Parathyroid adenoma (tissue), 2 donors: ENCODE measurements around the gene SERTAD2.

Source experiments
- H2AFZ ChIP-seq: fragments of 300-600 bp; sonication (generic); one replicate; pipeline ENCODE4 v1.7.0; 2017; ENCODE audit warnings: antibody characterized with exemption, mild to moderate bottlenecking
- H3K27ac ChIP-seq: fragments of 300-600 bp; sonication (generic); one replicate; pipeline ENCODE4 v1.7.0; 2017
- H3K27me3 ChIP-seq: fragments of 300-600 bp; sonication (generic); one replicate; pipeline ENCODE4 v1.7.0; 2017; ENCODE audit warnings: low read length; ENCODE audit not compliant: control insufficient read depth, insufficient read depth
- H3K36me3 ChIP-seq: fragments of 300-600 bp; sonication (generic); one replicate; pipeline ENCODE4 v1.7.0; 2017; ENCODE audit warnings: low read length; ENCODE audit not compliant: control insufficient read depth, insufficient read depth
- H3K4me1 ChIP-seq: fragments of 300-600 bp; sonication (generic); one replicate; pipeline ENCODE4 v1.7.0; 2017; ENCODE audit warnings: control low read depth
- H3K4me2 ChIP-seq: fragments of 300-600 bp; sonication (generic); one replicate; pipeline ENCODE4 v1.7.0; 2017; ENCODE audit warnings: low read length
- H3K4me3 ChIP-seq: fragments of 300-600 bp; sonication (generic); one replicate; pipeline ENCODE4 v1.7.0; 2017; ENCODE audit warnings: low read depth, low read length
- H3K79me2 ChIP-seq: fragments of 300-600 bp; sonication (generic); one replicate; pipeline ENCODE4 v1.7.0; 2017; ENCODE audit warnings: control low read depth
- H3K9ac ChIP-seq: fragments of 300-600 bp; sonication (generic); one replicate; pipeline ENCODE4 v1.7.0; 2017; ENCODE audit warnings: mild to moderate bottlenecking
- H3K9me3 ChIP-seq: fragments of 300-600 bp; sonication (generic); one replicate; pipeline ENCODE4 v1.7.0; 2017; ENCODE audit warnings: low read length; ENCODE audit not compliant: control insufficient read depth
- CTCF ChIP-seq: fragments of 300-600 bp; sonication (generic); IDR thresholded peaks from one replicate; pipeline ENCODE4 v1.7.0; 2017; ENCODE audit warnings: antibody characterized with exemption, mild to moderate bottlenecking
- donor health status: primary hyperparathyroidism.

Gene SERTAD2

GRCh38 chr2:64627860-64628841, 25.6 kb downstream of the SERTAD2 start:
- Histone ChIP-seq H3K4me3 (no peak overlapping the region), H3K27me3 (no peaks in the 10 kb centered on the region), H3K9ac (no peak overlapping the region), H3K36me3 (no peaks in the 10 kb centered on the region), H2AFZ (no peak overlapping the region), H3K9me3 (no peaks in the 10 kb centered on the region), H3K79me2 (no peaks in the 10 kb centered on the region), H3K27ac (no peak overlapping the region), H3K4me2 (no peak overlapping the region), H3K4me1 (no peaks in the 10 kb centered on the region)
- no peak for TF ChIP-seq CTCF

- no peak overlapping the region for H3K4me3 ChIP-seq
- H3K27me3 ChIP-seq, result no peaks in the 10 kb centered on the region
- H3K9ac ChIP-seq, result no peak overlapping the region
- H3K4me2 ChIP-seq, result no peak overlapping the region
- no peak overlapping the region for H3K27ac ChIP-seq
- no peaks in the 10 kb centered on the region for H3K36me3 ChIP-seq
- H3K79me2 ChIP-seq, result no peaks in the 10 kb centered on the region
- no peaks in the 10 kb centered on the region for H3K4me1 ChIP-seq
- no peak for TF ChIP-seq CTCF
- no peaks in the 10 kb centered on the region for H3K9me3 ChIP-seq
- no peak overlapping the region for H2AFZ ChIP-seq
These were observed 26.6 kb downstream of the SERTAD2 start for GRCh38 chr2:64626963-64627760.

DNA sequence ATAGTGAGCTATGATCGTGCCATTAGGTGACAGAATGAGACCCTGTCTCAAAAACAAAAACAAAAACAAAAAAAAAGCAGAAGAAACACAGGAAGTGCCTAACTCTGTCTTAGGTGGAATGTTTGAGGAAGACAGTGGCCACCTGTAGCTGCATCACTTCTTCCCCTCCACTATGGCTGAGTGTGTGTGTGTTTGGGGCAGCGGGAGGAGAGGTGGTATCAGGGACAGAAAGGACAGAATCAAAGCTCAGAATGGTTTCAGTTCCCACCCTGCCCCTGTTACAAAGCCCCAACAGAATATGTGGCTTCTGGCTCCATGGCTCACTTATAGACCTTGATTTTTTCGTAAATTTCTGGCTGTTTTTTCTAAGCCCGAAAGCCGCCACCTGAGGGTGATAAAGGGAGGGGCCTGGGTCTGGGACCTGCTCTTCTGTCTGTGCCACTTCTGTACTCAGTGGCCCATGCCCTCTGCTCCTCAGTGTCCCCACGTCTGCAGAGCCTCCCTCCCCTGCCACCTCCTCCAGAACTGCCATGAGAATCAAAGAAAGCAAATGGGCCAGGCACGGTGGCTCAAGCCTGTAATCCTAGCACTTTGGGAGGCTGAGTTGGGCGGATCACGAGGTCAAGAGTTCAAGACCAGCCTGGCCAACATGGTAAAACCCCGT, 27.4 kb downstream of the SERTAD2 start:
- Histone ChIP-seq H3K9me3 (no peaks in the 10 kb centered on the region), H3K27me3 (no peaks in the 10 kb centered on the region), H3K4me1 (no peaks in the 10 kb centered on the region), H2AFZ (no peak overlapping the region), H3K4me3 (no peak overlapping the region), H3K4me2 (no peak overlapping the region), H3K79me2 (no peaks in the 10 kb centered on the region), H3K9ac (no peak overlapping the region), H3K27ac (no peak overlapping the region), H3K36me3 (no peaks in the 10 kb centered on the region)
- TF ChIP-seq CTCF, result no peak

DNA sequence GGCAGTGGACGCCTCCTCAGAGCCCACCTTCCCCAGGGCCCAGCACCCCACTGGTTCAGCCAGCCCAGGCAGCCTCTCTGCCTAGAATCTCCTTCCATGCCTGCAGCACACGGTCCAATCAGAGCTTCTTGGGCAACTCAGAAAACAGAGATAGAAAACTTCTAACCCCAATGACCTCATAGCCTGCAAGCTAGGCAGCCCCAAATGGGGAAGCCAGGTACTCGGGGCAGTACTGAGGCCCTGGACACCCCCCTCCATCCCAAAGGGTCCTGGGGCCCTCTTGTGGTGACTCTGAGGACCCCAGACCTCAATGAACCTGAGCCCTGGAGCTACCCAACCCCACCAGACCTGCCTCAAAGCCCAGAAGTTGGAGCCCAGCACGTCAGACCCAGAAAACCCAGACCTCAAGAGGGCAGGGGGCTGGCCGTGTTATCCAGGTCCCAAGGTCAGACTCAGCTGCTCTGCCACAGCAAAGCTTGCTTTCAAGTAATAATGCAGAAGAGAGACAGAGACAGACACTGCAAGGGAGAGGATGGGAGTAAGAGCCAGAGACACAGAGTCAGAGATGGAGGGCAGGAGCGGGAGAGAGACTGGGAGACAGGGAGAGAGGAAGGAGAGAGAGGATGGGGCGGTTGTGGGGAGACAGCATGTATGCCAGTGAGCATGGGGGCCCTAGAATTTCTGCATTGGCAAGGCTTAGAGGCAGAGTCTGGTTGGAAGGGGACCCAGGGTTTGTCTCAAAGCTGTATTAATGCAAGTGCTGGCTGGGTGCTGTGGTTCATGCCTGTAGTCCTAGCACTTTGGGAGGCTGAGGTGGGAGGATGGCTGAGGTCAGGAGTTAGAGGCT, 28.2 kb downstream of the SERTAD2 start:
- no peak overlapping the region for H3K4me3 ChIP-seq
- H2AFZ ChIP-seq, result no peak overlapping the region
- H3K4me2 ChIP-seq, result no peak overlapping the region
- H3K79me2 ChIP-seq, result no peaks in the 10 kb centered on the region
- no peaks in the 10 kb centered on the region for H3K36me3 ChIP-seq
- no peaks in the 10 kb centered on the region for H3K27me3 ChIP-seq
- H3K9ac ChIP-seq, result no peak overlapping the region
- no peaks in the 10 kb centered on the region for H3K9me3 ChIP-seq
- no peak for TF ChIP-seq CTCF
- H3K4me1 ChIP-seq, result no peaks in the 10 kb centered on the region
- H3K27ac ChIP-seq, result no peak overlapping the region
